Activated T-cell treated with anti-CD3 and anti-CD28 coated beads, Interleukin-2, amount 50 U/mL, for 24 hours (primary cell): ENCODE data around the gene CAVIN1.
"Not testable (repeated sequence)": the region's sequence is repeated elsewhere in the genome, so short reads cannot be mapped to it uniquely, and the experiment has no call there.

Experiments used
- DNase-seq: peaks from one replicate; pipeline ENCODE4 v3.0.0-alpha.2; 2020
- H3K27ac Mint-ChIP-seq: 2 replicates; pipeline ENCODE4 v1.8.0; 2020; ENCODE audit warnings: mild to moderate bottlenecking, mixed read lengths
- H3K27me3 Mint-ChIP-seq: 2 replicates; pipeline ENCODE4 v1.8.0; 2020; ENCODE audit warnings: mixed read lengths
- H3K36me3 Mint-ChIP-seq: 2 replicates; pipeline ENCODE4 v1.8.0; 2020; ENCODE audit warnings: low read depth, mixed read lengths
- H3K4me1 Mint-ChIP-seq: 2 replicates; pipeline ENCODE4 v1.8.0; 2020; ENCODE audit warnings: low read depth, mixed read lengths
- H3K4me3 Mint-ChIP-seq: 2 replicates; pipeline ENCODE4 v1.8.0; 2020; ENCODE audit warnings: mild to moderate bottlenecking, moderate library complexity, mixed read lengths
- H3K9me3 Mint-ChIP-seq: 2 replicates; pipeline ENCODE4 v1.8.0; 2020; ENCODE audit warnings: mixed read lengths

CAVIN1 gene, protein sequence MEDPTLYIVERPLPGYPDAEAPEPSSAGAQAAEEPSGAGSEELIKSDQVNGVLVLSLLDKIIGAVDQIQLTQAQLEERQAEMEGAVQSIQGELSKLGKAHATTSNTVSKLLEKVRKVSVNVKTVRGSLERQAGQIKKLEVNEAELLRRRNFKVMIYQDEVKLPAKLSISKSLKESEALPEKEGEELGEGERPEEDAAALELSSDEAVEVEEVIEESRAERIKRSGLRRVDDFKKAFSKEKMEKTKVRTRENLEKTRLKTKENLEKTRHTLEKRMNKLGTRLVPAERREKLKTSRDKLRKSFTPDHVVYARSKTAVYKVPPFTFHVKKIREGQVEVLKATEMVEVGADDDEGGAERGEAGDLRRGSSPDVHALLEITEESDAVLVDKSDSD

GRCh38 chr17:42422958-42423712 lies at the start of gene CAVIN1:
CAVIN1 (minus strand) TSS chr17:42423256; CDS start chr17:42423097, 159 bp downstream.
- DNase-seq, result peak; percentile 53
- peaks cover 30% of the 10 kb centered on the region for H3K4me1 Mint-ChIP-seq
- H3K9me3 Mint-ChIP-seq, result no peaks in the 10 kb centered on the region
- peaks cover 43% of the 10 kb centered on the region for H3K27me3 Mint-ChIP-seq
- no peak within 1 kb of the TSS for H3K27ac Mint-ChIP-seq
- peak within 1 kb of the TSS; percentile 71 for H3K4me3 Mint-ChIP-seq
- no peaks in the 10 kb centered on the region for H3K36me3 Mint-ChIP-seq

DNA sequence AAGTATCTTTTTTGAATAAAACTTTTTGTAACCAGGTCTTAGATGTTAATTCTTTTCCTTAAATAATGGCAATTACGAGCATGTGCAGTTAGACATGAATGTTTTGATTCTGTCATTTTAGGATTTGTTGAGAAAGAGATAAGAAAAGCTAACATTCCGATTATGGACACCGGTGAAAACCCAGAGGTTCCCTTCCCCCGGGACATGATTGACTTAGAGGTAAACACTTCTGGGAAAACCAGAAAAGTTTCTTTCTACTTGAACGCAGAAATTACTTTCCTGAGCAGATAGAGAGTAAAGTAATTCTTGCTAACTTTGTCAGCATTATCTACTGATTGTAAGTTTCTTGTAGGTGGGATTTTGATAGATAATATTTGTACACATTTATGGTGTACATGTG lies 44.8 kb upstream of the CAVIN1 start:
- H3K9me3 Mint-ChIP-seq, result no peaks in the 10 kb centered on the region
- H3K4me1 Mint-ChIP-seq, result no peaks in the 10 kb centered on the region
- H3K4me3 Mint-ChIP-seq, result no peak overlapping the region
- no peaks in the 10 kb centered on the region for H3K27me3 Mint-ChIP-seq
- H3K27ac Mint-ChIP-seq, result no peak overlapping the region
- H3K36me3 Mint-ChIP-seq, result peaks cover 53% of the 10 kb centered on the region
- no peak for DNase-seq

DNA sequence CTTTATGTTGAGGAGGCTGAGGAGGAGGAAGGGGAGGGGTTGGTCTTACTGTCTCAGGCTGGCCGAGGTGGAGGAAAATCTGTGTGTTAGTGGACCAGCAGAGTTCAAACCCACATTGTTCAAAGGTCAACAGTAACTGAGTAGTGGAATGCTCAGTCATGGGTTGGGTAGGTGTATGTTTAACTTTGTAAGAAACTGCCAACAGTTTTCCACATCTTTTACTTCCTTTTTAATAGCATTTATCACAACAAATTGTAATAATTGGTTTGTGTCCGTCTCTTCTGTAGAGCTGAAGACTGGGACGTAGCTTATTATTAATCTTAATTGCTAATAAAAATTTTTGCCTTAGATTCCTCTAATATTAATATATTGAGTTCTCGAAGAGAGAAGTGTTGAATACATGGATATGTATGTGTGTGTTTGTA lies 40.9 kb upstream of the CAVIN1 start:
- H3K36me3 Mint-ChIP-seq, result peaks cover 42% of the 10 kb centered on the region
- H3K27ac Mint-ChIP-seq, result no peak overlapping the region
- no peak for DNase-seq
- peaks cover 19% of the 10 kb centered on the region for H3K4me1 Mint-ChIP-seq
- no peaks in the 10 kb centered on the region for H3K9me3 Mint-ChIP-seq
- H3K4me3 Mint-ChIP-seq, result no peak overlapping the region
- H3K27me3 Mint-ChIP-seq, result no peaks in the 10 kb centered on the region

GRCh38 chr17:42460371-42460770 lies 37.3 kb upstream of the CAVIN1 start:
- no peak for DNase-seq
- no peaks in the 10 kb centered on the region for H3K9me3 Mint-ChIP-seq
- H3K4me3 Mint-ChIP-seq, result peak overlapping the region; percentile 85
- H3K4me1 Mint-ChIP-seq, result peaks cover 43% of the 10 kb centered on the region
- H3K27me3 Mint-ChIP-seq, result no peaks in the 10 kb centered on the region
- H3K27ac Mint-ChIP-seq, result peak overlapping the region; percentile 65
- H3K36me3 Mint-ChIP-seq, result peaks cover 19% of the 10 kb centered on the region

GRCh38 chr17:42459801-42460281 lies 36.8 kb upstream of the CAVIN1 start:
- peak overlapping the region; percentile 85 for H3K4me3 Mint-ChIP-seq
- peak overlapping the region; percentile 92 for H3K27ac Mint-ChIP-seq
- no peak for DNase-seq

DNA sequence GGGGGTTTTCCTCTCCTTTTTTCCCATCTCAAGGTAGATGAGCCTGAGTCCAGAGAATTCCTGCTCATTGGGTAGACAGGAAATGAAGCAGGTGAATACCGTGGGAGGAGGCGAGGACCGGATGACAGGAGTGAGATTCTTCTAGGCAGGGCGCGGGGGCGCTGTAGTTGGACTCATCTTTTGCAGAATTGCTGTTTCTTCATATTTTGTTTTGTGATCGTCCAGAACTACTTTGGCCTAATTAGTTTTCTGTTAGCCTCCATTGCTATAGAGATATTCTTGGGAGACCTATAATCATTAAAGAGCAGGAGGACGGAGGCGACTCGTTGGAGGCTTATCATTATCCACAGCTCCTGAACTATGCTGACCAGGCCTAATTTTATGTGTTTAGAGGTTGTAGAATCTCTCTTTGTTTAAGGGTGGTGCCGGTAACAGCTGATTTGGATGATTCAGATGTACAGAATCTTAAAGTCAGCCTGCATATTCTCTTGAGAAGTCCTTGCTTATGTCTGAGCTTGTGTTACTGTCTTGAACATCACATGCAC lies 36.3 kb upstream of the CAVIN1 start:
- Mint-ChIP-seq H3K27me3 (no peaks in the 10 kb centered on the region), H3K9me3 (no peaks in the 10 kb centered on the region), H3K4me3 (peak overlapping the region; percentile 85), H3K27ac (peak overlapping the region; percentile 92), H3K4me1 (peaks cover 43% of the 10 kb centered on the region), H3K36me3 (peaks cover 19% of the 10 kb centered on the region)
- no peak for DNase-seq

More at GRCh38 chr17:42459801-42460281, 36.8 kb upstream of the CAVIN1 start:
- H3K27me3 Mint-ChIP-seq, result no peaks in the 10 kb centered on the region
- H3K9me3 Mint-ChIP-seq, result no peaks in the 10 kb centered on the region
- peaks cover 19% of the 10 kb centered on the region for H3K36me3 Mint-ChIP-seq
- H3K4me1 Mint-ChIP-seq, result peaks cover 43% of the 10 kb centered on the region

- Mint-ChIP-seq H3K36me3 (peaks cover 16% of the 10 kb centered on the region), H3K4me3 (peak within 1 kb of the TSS; percentile 85), H3K27ac (peak within 1 kb of the TSS; percentile 92), H3K9me3 (no peaks in the 10 kb centered on the region), H3K4me1 (peaks cover 43% of the 10 kb centered on the region), H3K27me3 (no peaks in the 10 kb centered on the region)
- peak; percentile 93 for DNase-seq
These were observed 35.6 kb upstream of the CAVIN1 start, which contains the start of gene ATP6V0A1 for GRCh38 chr17:42458497-42459255. ATP6V0A1 (plus strand) TSS chr17:42458878; CDS start chr17:42460895, 2,017 bp downstream.

DNA sequence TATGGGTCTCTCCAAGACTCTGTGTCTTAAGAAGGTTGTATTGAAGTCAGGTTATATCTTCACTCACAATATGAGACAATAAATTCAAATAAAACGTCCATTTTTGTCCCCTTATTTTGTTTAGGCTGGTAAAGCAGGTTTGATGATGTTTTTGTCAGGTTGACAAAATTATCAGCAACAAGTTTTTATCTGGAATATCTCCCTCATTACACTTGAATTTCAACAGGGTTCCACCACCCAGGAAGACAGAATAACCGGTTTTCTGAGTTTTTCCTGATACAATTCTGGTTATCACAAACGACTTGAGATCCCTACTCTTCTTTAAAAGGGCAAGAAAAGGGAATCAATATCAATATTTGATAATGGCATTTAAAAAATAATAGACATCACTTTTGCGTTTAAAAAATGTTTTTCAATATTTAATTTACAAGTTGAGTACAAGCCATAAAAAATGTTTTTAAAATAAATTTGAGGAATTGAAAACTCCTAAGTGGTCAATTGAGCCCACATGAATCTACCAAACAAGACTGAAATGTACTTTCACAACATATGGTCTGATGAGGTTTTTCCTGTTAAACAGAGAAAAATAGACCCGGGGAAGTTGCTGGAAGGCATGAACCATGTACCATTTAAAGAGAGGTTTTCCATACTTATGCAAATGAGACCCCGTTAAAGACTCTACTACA lies 34.2 kb upstream of the CAVIN1 start:
- DNase-seq, result no peak
- Mint-ChIP-seq H3K4me3 (peak overlapping the region; percentile 55), H3K36me3 (peaks cover 9% of the 10 kb centered on the region), H3K27me3 (no peaks in the 10 kb centered on the region), H3K27ac (peak overlapping the region; percentile 64), H3K9me3 (no peaks in the 10 kb centered on the region), H3K4me1 (peaks cover 45% of the 10 kb centered on the region)

DNA sequence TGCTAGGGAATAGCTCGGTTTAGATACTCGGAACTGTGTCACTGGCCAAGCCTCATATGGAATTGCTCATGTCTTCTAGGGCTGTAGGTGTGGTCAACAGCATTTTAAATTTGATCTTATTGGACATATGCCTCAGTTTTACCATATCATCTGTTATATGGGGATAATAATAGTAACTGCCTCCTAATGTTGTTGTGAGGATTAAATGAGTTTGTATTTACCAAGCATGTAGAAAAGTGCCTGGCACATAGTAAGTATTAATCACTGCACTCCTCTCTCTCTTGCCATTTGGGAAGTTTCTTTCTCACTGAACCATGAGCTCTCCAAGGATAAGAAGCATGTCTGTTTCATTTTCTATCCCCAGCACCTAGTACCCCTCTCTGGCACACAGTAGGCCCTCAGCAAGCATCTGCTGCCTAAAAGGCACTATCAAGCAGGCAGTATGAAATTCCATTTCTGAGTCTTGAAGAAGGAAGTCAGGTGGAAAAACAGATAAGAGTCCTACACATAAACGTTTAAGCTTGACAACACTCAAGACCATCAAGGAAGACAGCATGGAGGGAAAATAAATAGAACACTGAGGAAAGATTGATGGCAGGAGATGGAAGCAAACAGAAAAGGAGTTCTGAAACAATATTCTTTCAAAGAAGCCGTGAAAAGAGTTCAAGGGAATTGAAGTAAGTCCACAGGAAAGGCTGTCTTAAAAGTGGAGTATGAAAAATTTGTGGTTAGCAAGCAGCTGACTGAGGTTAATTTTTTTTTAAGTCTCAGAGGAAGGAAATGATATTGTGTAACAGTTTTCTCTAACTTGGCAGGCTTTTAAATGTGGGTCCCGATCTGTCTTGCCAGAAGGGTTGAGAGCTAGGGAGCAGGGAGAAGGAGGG lies 33.4 kb upstream of the CAVIN1 start:
- Mint-ChIP-seq H3K4me1 (peaks cover 45% of the 10 kb centered on the region), H3K4me3 (peak overlapping the region; percentile 36), H3K27ac (no peak overlapping the region), H3K27me3 (no peaks in the 10 kb centered on the region), H3K36me3 (peaks cover 2% of the 10 kb centered on the region), H3K9me3 (no peaks in the 10 kb centered on the region)
- DNase-seq, result no peak

DNA sequence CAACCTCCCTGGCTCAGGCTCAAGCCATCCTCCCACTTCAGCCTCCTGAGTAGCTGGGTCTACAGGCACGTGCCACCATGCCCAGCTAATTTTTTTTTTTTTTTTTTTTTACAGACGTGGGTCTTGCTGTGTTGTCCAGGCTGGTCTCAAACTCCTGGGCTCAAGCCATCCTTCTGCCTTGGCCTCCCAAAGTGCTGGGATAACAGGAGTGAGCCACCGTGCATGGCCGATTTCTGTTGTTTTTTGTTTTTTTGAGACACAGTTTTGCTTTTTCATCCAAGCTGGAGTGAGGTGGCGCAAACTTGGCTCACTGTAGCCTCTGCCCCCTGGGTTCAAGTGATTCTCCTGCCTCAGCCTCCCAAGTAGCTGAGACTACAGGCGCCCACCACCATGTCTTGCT lies 31.9 kb upstream of the CAVIN1 start:
- not testable (repeated sequence) for H3K27ac Mint-ChIP-seq, DNase-seq, H3K9me3 Mint-ChIP-seq, H3K4me3 Mint-ChIP-seq, H3K27me3 Mint-ChIP-seq, H3K36me3 Mint-ChIP-seq
- H3K4me1 Mint-ChIP-seq, result peaks cover 35% of the 10 kb centered on the region

- no peaks in the 10 kb centered on the region for H3K9me3 Mint-ChIP-seq
- H3K4me1 Mint-ChIP-seq, result peaks cover 22% of the 10 kb centered on the region
- no peak for DNase-seq
- no peaks in the 10 kb centered on the region for H3K27me3 Mint-ChIP-seq
- no peaks in the 10 kb centered on the region for H3K36me3 Mint-ChIP-seq
- H3K4me3 Mint-ChIP-seq, result no peak overlapping the region
- no peak overlapping the region for H3K27ac Mint-ChIP-seq
These were observed 30.4 kb upstream of the CAVIN1 start for GRCh38 chr17:42453439-42453838.

DNA sequence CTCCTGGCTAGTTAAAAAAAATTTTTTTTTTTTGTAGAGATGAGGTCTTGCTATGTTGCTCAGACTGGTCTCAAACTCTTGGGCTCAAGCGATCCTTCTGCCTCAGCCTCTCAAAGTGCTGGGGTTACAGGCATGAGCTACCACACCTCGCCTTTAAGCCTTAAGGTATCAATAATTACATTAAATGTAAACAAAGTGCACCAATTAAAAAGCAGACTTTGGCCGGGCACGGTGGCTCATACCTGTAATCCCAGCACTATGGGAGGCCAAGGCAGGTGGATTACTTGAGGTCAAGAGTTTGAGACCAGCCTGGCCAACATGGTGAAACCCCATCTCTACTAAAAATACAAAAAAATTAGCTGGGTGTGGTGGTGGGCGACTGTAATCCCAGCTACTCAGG lies 28.2 kb upstream of the CAVIN1 start:
- H3K27me3 Mint-ChIP-seq, DNase-seq, H3K9me3 Mint-ChIP-seq, H3K27ac Mint-ChIP-seq, H3K36me3 Mint-ChIP-seq, H3K4me3 Mint-ChIP-seq: not testable (repeated sequence)
- peaks cover 14% of the 10 kb centered on the region for H3K4me1 Mint-ChIP-seq

- H3K9me3 Mint-ChIP-seq, H3K4me3 Mint-ChIP-seq, H3K36me3 Mint-ChIP-seq, DNase-seq, H3K27me3 Mint-ChIP-seq, H3K27ac Mint-ChIP-seq: not testable (repeated sequence)
- H3K4me1 Mint-ChIP-seq, result peaks cover 13% of the 10 kb centered on the region
These were observed 26.8 kb upstream of the CAVIN1 start for GRCh38 chr17:42449838-42450237.
